Progenitor cell of endocrine pancreas (in vitro differentiated cells): ENCODE data around the gene ZNF354B. TPM values are rescaled to one million over a fixed set of nuclear protein-coding genes. Genes with fewer than 3 reads are reported as not detected.

Experiments
- DNase-seq: peaks from one replicate; pipeline ENCODE4 v3.0.0; 2021; ENCODE audit warnings: low spot score; ENCODE audit not compliant: unreplicated experiment
- H3K27ac Mint-ChIP-seq: 2 replicates; pipeline ENCODE4 v1.8.0; 2021; ENCODE audit warnings: mild to moderate bottlenecking, moderate library complexity, mixed read lengths
- H3K27me3 Mint-ChIP-seq: 2 replicates; pipeline ENCODE4 v1.8.0; 2021; ENCODE audit warnings: mixed read lengths
- H3K36me3 Mint-ChIP-seq: 2 replicates; pipeline ENCODE4 v1.8.0; 2022; ENCODE audit warnings: mixed read lengths; ENCODE audit not compliant: insufficient read depth
- H3K4me1 Mint-ChIP-seq: 2 replicates; pipeline ENCODE4 v1.8.0; 2021; ENCODE audit warnings: low read depth, mixed read lengths
- H3K4me3 Mint-ChIP-seq: 2 replicates; pipeline ENCODE4 v1.8.0; 2021; ENCODE audit warnings: low read depth, mild to moderate bottlenecking, moderate library complexity, mixed read lengths
- H3K9me3 Mint-ChIP-seq: 2 replicates; pipeline ENCODE4 v1.8.0; 2021; ENCODE audit warnings: low read depth, mixed read lengths
- total RNA-seq: library from RNA; stranded (reverse); gene quantifications from 2 replicates; pipeline ENCODE4 v1.2.1, GENCODE V29; 2021
- TF ChIP-seq, protein P1 (sequence below): fragments of 200-600 bp; sonication (generic); IDR thresholded peaks from one replicate; pipeline ENCODE4 v1.5.0; 2021; ENCODE audit warnings: antibody characterized with exemption, mild to moderate bottlenecking; ENCODE audit not compliant: unreplicated experiment

The ZNF354B gene
- total RNA-seq, 1 donor from 2014 or later = 27.2 TPM

- no peaks in the 10 kb centered on the region for H3K4me1 Mint-ChIP-seq
- TF ChIP-seq, protein P1, sequence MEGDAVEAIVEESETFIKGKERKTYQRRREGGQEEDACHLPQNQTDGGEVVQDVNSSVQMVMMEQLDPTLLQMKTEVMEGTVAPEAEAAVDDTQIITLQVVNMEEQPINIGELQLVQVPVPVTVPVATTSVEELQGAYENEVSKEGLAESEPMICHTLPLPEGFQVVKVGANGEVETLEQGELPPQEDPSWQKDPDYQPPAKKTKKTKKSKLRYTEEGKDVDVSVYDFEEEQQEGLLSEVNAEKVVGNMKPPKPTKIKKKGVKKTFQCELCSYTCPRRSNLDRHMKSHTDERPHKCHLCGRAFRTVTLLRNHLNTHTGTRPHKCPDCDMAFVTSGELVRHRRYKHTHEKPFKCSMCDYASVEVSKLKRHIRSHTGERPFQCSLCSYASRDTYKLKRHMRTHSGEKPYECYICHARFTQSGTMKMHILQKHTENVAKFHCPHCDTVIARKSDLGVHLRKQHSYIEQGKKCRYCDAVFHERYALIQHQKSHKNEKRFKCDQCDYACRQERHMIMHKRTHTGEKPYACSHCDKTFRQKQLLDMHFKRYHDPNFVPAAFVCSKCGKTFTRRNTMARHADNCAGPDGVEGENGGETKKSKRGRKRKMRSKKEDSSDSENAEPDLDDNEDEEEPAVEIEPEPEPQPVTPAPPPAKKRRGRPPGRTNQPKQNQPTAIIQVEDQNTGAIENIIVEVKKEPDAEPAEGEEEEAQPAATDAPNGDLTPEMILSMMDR = no peak
- H3K36me3 Mint-ChIP-seq = peaks cover 77% of the 10 kb centered on the region
- H3K4me3 Mint-ChIP-seq = no peak overlapping the region
- H3K27me3 Mint-ChIP-seq = no peaks in the 10 kb centered on the region
- peaks cover 80% of the 10 kb centered on the region for H3K9me3 Mint-ChIP-seq
- no peak for DNase-seq
- H3K27ac Mint-ChIP-seq = no peak overlapping the region
Observed at GRCh38 chr5:178931846-178932760, 72.3 kb downstream of the ZNF354B start.

Other genes starting within 250 kb of the ZNF354B start
- 37.9 and 38.1 TPM in 2 replicates for gene CLK4, start 232.9 kb upstream of the ZNF354B start, total RNA-seq
- 18.4 and 20.3 TPM in 2 replicates for gene ZNF354A, start 129.3 kb upstream of the ZNF354B start, total RNA-seq
- gene ZFP2, start 36.0 kb downstream of the ZNF354B start, total RNA-seq = 4.3 and 4.9 TPM in 2 replicates
- 0.36 and 0.62 TPM in 2 replicates for gene ZNF454, start 81.2 kb downstream of the ZNF354B start, total RNA-seq
- gene GRM6, start 135.4 kb downstream of the ZNF354B start, total RNA-seq = not detected in 2 replicates
- gene ZNF879, start 163.9 kb downstream of the ZNF354B start, total RNA-seq = 7.9 and 10.3 TPM in 2 replicates
- 8.1 and 8.5 TPM in 2 replicates for gene ZNF354C, start 200.4 kb downstream of the ZNF354B start, total RNA-seq